H9 (cell line): ENCODE measurements around the gene ABCC3. TPM values are rescaled to one million over a fixed set of nuclear protein-coding genes. Genes with fewer than 3 reads are reported as not detected.
A peak's percentile ranks its signal among the peaks of the same experiment; 100 is the strongest.

Experiments
- DNase-seq: peaks from one replicate; pipeline ENCODE4 v3.0.0-alpha.2; 2017
- H2AFZ ChIP-seq: one replicate; pipeline ENCODE4 v1.6.1; 2013; ENCODE audit warnings: mild to moderate bottlenecking, low read length, control low read depth, moderate library complexity
- H2AK5ac ChIP-seq: 2 replicates; pipeline ENCODE4 v1.6.1; 2013; ENCODE audit warnings: low read length, control low read depth, mixed read lengths; ENCODE audit not compliant: insufficient read length
- H2BK120ac ChIP-seq: one replicate; pipeline ENCODE4 v1.6.1; 2013; ENCODE audit warnings: low read depth, mild to moderate bottlenecking, low read length, control low read depth, inconsistent platforms; ENCODE audit not compliant: poor library complexity, severe bottlenecking
- H2BK12ac ChIP-seq: 2 replicates; pipeline ENCODE4 v1.6.1; 2013; ENCODE audit warnings: low read length, control low read depth, mixed read lengths, low read depth; ENCODE audit not compliant: insufficient read length
- H2BK15ac ChIP-seq: 2 replicates; pipeline ENCODE4 v1.6.1; 2013; ENCODE audit warnings: low read depth, low read length, control low read depth
- H2BK20ac ChIP-seq: one replicate; pipeline ENCODE4 v1.6.1; 2013; ENCODE audit warnings: low read depth, mild to moderate bottlenecking, low read length, control low read depth, inconsistent platforms; ENCODE audit not compliant: poor library complexity, severe bottlenecking
- H2BK5ac ChIP-seq: 2 replicates; pipeline ENCODE4 v1.6.1; 2013; ENCODE audit warnings: low read length, control low read depth, mixed read lengths; ENCODE audit not compliant: insufficient read length
- H3K14ac ChIP-seq: 2 replicates; pipeline ENCODE4 v1.6.1; 2013; ENCODE audit warnings: low read length, control low read depth; ENCODE audit not compliant: insufficient read depth
- H3K18ac ChIP-seq: 2 replicates; pipeline ENCODE4 v1.6.1; 2013; ENCODE audit warnings: low read depth, mild to moderate bottlenecking, mixed read lengths, low read length, control low read depth; ENCODE audit not compliant: insufficient read length
- H3K23ac ChIP-seq: 2 replicates; pipeline ENCODE4 v1.6.1; 2013; ENCODE audit warnings: low read length, control low read depth, mixed read lengths, low read depth; ENCODE audit not compliant: insufficient read length
- H3K23me2 ChIP-seq: 2 replicates; pipeline ENCODE4 v1.6.1; 2013; ENCODE audit warnings: low read depth, mild to moderate bottlenecking, mixed read lengths, low read length, control low read depth; ENCODE audit not compliant: insufficient read length, poor library complexity, severe bottlenecking
- H3K27ac ChIP-seq: 2 replicates; pipeline ENCODE4 v1.5.1; 2013; ENCODE audit warnings: low read length, control low read depth, mixed read lengths, low read depth; ENCODE audit not compliant: insufficient read length
- H3K27me3 ChIP-seq: 2 replicates; pipeline ENCODE4 v1.6.1; 2013; ENCODE audit warnings: low read length, control low read depth, inconsistent platforms; ENCODE audit not compliant: insufficient read depth
- H3K4ac ChIP-seq: 2 replicates; pipeline ENCODE4 v1.6.1; 2013; ENCODE audit warnings: low read depth, mild to moderate bottlenecking, control low read depth, inconsistent platforms, low read length, moderate library complexity
- H3K4me1 ChIP-seq: 2 replicates; pipeline ENCODE4 v1.6.1; 2013; ENCODE audit warnings: low read length, control low read depth, inconsistent platforms; ENCODE audit not compliant: insufficient read depth
- H3K4me2 ChIP-seq: 2 replicates; pipeline ENCODE4 v1.6.1; 2013; ENCODE audit warnings: low read length, control low read depth, mixed read lengths; ENCODE audit not compliant: insufficient read length, insufficient read depth
- H3K56ac ChIP-seq: 2 replicates; pipeline ENCODE4 v1.6.1; 2013; ENCODE audit warnings: low read depth, mild to moderate bottlenecking, mixed read lengths, low read length, control low read depth; ENCODE audit not compliant: insufficient read length
- H3K79me1 ChIP-seq: 2 replicates; pipeline ENCODE4 v1.6.1; 2013; ENCODE audit warnings: low read depth, mild to moderate bottlenecking, moderate library complexity, low read length, control low read depth, inconsistent platforms; ENCODE audit not compliant: insufficient read depth, poor library complexity, severe bottlenecking
- H3K79me2 ChIP-seq: 2 replicates; pipeline ENCODE4 v1.6.1; 2013; ENCODE audit warnings: low read length, control low read depth, inconsistent platforms; ENCODE audit not compliant: insufficient read depth
- H3K9ac ChIP-seq: 2 replicates; pipeline ENCODE4 v1.6.1; 2013; ENCODE audit warnings: low read length, control low read depth, mixed read lengths; ENCODE audit not compliant: insufficient read length; ENCODE audit errors: extremely low read depth
- H3K9me3 ChIP-seq: one replicate; pipeline ENCODE4 v1.6.1; 2013; ENCODE audit warnings: low read depth, low read length, inconsistent platforms; ENCODE audit not compliant: control insufficient read depth
- H3T11ph ChIP-seq: one replicate; pipeline ENCODE4 v1.6.1; 2013; ENCODE audit warnings: mild to moderate bottlenecking, low read length, control low read depth, inconsistent platforms
- H4K20me1 ChIP-seq: one replicate; pipeline ENCODE4 v1.6.1; 2013; ENCODE audit not compliant: control insufficient read depth, insufficient read length, insufficient read depth
- H4K5ac ChIP-seq: 2 replicates; pipeline ENCODE4 v1.6.1; 2013; ENCODE audit warnings: low read depth, mild to moderate bottlenecking, mixed read lengths, low read length, control low read depth; ENCODE audit not compliant: insufficient read length
- H4K8ac ChIP-seq: replicated peaks from 2 replicates; pipeline ENCODE4 v1.6.1; 2013; ENCODE audit warnings: low read length, control low read depth, mixed read lengths, low read depth; ENCODE audit not compliant: insufficient read length
- H4K91ac ChIP-seq: 2 replicates; pipeline ENCODE4 v1.6.1; 2013; ENCODE audit warnings: low read depth, mild to moderate bottlenecking, moderate library complexity, mixed read lengths, low read length, control low read depth; ENCODE audit not compliant: insufficient read length
- H3K27ac Mint-ChIP-seq, 3 experiments: 2 replicates in 2 of 3; 3 replicates in 1 of 3; pipeline ENCODE4 v1.8.0; 2020 to 2021; ENCODE audit warnings: mixed read lengths in 3 of 3, mild to moderate bottlenecking in 1 of 3, moderate library complexity in 1 of 3
- H3K27me3 Mint-ChIP-seq: 2 replicates; pipeline ENCODE4 v1.8.0; 2021; ENCODE audit warnings: low read depth, mild to moderate bottlenecking, moderate library complexity, mixed read lengths
- H3K36me3 Mint-ChIP-seq, 3 experiments: 2 replicates in 2 of 3; 3 replicates in 1 of 3; pipeline ENCODE4 v1.8.0; 2020 to 2021; ENCODE audit warnings: low read depth in 3 of 3, mixed read lengths in 3 of 3; ENCODE audit not compliant: insufficient read depth in 1 of 3
- H3K4me1 Mint-ChIP-seq, 2 experiments: 2 replicates each; pipeline ENCODE4 v1.8.0; 2020; ENCODE audit warnings: mixed read lengths in 2 of 2
- H3K4me3 Mint-ChIP-seq, 2 experiments: 2 replicates in 1 of 2; 3 replicates in 1 of 2; pipeline ENCODE4 v1.8.0; 2020 to 2021; ENCODE audit warnings: mild to moderate bottlenecking in 2 of 2, mixed read lengths in 2 of 2, moderate library complexity in 1 of 2
- H3K9me3 Mint-ChIP-seq, 2 experiments: 2 replicates in 1 of 2; 3 replicates in 1 of 2; pipeline ENCODE4 v1.8.0; 2020; ENCODE audit warnings: mild to moderate bottlenecking in 2 of 2, mixed read lengths in 2 of 2, moderate library complexity in 1 of 2
- WGBS: extraction: QIAGEN DNeasy Blood & Tissue Kit; methylation state at CpG from one replicate; pipeline ENCODE4 v1.1.7; 2013; ENCODE audit warnings: missing lambda C conversion rate, low lambda C conversion rate, mixed read lengths; ENCODE audit not compliant: insufficient read length; ENCODE audit errors: extremely low coverage; 5-methylcytosine and 5-hydroxymethylcytosine counted together
- total RNA-seq: library from RNA; stranded (reverse); gene quantifications from 2 replicates; pipeline ENCODE4 v1.2.1, GENCODE V29; 2021
- TF ChIP-seq, protein P1 (sequence below): fragments of 200-600 bp; sonication (generic); conservative IDR thresholded peaks from 3 replicates; pipeline ENCODE4 v1.8.0; 2021; ENCODE audit warnings: antibody characterized with exemption, mild to moderate bottlenecking

Gene ABCC3
- total RNA-seq, 1 experiment from 2014 or later: 0.31 TPM

DNA sequence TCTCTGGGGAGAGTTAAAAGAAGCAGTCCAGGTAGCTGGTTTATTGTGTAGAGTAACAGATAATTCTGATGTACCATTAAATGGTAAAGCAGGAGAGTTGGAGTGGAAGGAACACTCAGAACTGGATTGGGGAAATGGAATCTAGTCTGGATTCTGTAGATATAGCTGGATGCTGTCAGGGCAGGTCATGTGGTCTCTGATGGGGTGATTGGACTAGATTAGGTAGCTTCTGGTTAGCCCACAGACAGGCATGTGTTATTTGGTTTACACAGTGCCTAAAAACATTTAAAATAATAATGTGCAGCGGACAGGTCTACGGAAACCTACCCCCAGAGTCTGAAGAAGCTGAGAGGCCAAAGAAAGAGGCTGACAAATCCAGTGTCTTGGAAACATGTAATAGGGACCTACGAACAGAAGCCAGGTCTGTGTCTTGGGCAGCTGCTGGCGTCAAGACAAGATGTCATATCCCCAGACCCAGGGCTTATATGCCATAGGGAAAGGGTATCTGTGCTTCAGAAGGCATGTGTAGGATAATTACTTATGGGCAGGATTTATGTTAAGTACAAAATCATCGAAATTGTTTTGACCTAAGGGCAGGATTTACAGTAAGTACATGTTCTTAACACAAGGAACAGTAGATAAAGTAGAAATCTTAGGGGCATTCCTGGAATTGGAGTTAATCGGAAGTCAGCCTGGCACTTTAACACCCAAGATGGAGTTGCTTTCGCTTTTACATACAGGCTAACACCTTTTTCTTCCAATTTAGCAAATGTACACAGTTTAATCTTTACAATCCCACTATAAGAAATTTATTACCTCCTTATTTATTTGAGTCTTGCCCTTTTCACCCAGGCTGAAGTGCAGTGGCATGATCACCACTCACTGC is 97.1 kb downstream of the ABCC3 start:
- no peak overlapping the region for H2BK5ac ChIP-seq
- no peak overlapping the region for H3K56ac ChIP-seq
- H3K4me1 Mint-ChIP-seq: peaks cover 11 to 19% of the 10 kb centered on the region in 2 experiments
- WGBS: no CpG with 5 or more reads among the region's 7 CpGs
- no peak overlapping the region for H3K18ac ChIP-seq
- no peak overlapping the region for H3K4ac ChIP-seq
- no peaks in the 10 kb centered on the region for H3K9me3 Mint-ChIP-seq
- no peaks in the 10 kb centered on the region for H3K9me3 ChIP-seq
- no peak overlapping the region for H4K8ac ChIP-seq
- no peak for DNase-seq
- H3K4me3 Mint-ChIP-seq: no peak overlapping the region
- peaks cover 0 to 16% (median 9%) of the 10 kb centered on the region in 3 experiments; a peak in 6 of 7 replicates for H3K36me3 Mint-ChIP-seq
- H3K4me1 ChIP-seq: no peaks in the 10 kb centered on the region
- no peak overlapping the region for H2BK120ac ChIP-seq
- no peaks in the 10 kb centered on the region for H3K23me2 ChIP-seq
- no peaks in the 10 kb centered on the region for H3K27me3 ChIP-seq
- no peak overlapping the region for H2BK15ac ChIP-seq
- H3T11ph ChIP-seq: no peak overlapping the region
- H2AK5ac ChIP-seq: no peak overlapping the region
- TF ChIP-seq, protein P1, sequence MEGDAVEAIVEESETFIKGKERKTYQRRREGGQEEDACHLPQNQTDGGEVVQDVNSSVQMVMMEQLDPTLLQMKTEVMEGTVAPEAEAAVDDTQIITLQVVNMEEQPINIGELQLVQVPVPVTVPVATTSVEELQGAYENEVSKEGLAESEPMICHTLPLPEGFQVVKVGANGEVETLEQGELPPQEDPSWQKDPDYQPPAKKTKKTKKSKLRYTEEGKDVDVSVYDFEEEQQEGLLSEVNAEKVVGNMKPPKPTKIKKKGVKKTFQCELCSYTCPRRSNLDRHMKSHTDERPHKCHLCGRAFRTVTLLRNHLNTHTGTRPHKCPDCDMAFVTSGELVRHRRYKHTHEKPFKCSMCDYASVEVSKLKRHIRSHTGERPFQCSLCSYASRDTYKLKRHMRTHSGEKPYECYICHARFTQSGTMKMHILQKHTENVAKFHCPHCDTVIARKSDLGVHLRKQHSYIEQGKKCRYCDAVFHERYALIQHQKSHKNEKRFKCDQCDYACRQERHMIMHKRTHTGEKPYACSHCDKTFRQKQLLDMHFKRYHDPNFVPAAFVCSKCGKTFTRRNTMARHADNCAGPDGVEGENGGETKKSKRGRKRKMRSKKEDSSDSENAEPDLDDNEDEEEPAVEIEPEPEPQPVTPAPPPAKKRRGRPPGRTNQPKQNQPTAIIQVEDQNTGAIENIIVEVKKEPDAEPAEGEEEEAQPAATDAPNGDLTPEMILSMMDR: no peak
- no peak overlapping the region for H2AFZ ChIP-seq
- no peak overlapping the region for H3K27ac ChIP-seq
- no peak overlapping the region for H3K23ac ChIP-seq
- peaks cover 14% of the 10 kb centered on the region for H3K79me1 ChIP-seq
- H4K91ac ChIP-seq: no peak overlapping the region
- H3K79me2 ChIP-seq: peaks cover 72% of the 10 kb centered on the region
- H2BK20ac ChIP-seq: no peak overlapping the region
- H3K9ac ChIP-seq: no peak overlapping the region
- peak overlapping the region in 2 of 3 experiments; percentile 69 to 83; a peak in 4 of 7 replicates for H3K27ac Mint-ChIP-seq
- no peaks in the 10 kb centered on the region for H3K27me3 Mint-ChIP-seq
- no peak overlapping the region for H3K4me2 ChIP-seq
- H3K14ac ChIP-seq: no peak overlapping the region
- no peaks in the 10 kb centered on the region for H4K20me1 ChIP-seq
- no peak overlapping the region for H4K5ac ChIP-seq
- H2BK12ac ChIP-seq: no peak overlapping the region
